Tibial artery (tissue), 4 donors: ENCODE results near the gene WDR47.

Experiments used
- DNase-seq, 2 donors: peaks; one replicate each; pipeline ENCODE4 v3.0.0-alpha.2; 2019
- H3K27ac ChIP-seq, 2 donors: fragments of 200-600 bp; sonication (generic) in 1 of 2; 1 replicate in 1 of 2; 2 replicates in 1 of 2; pipeline ENCODE4 v1.5.1; 2018 to 2019; ENCODE audit warnings: mild to moderate bottlenecking in 1 of 2
- H3K27me3 ChIP-seq, 2 donors: fragments of 200-600 bp; sonication (generic) in 1 of 2; one replicate each; pipeline versions ENCODE4 v1.5.1 to v1.6.0; 2016 to 2019
- H3K36me3 ChIP-seq, 3 donors: fragments of 200-600 bp; sonication (generic) in 2 of 3; one replicate each; pipeline ENCODE4 v1.5.1; 2016 to 2019; ENCODE audit warnings: mild to moderate bottlenecking in 2 of 3
- H3K4me1 ChIP-seq, 4 donors: fragments of 200-600 bp; sonication (generic) in 2 of 4; 1 replicate in 3 of 4; 2 replicates in 1 of 4; pipeline ENCODE4 v1.5.1; 2016 to 2019
- H3K4me3 ChIP-seq, 2 donors: fragments of 200-600 bp; sonication (generic) in 1 of 2; 1 replicate in 1 of 2; 2 replicates in 1 of 2; pipeline ENCODE4 v1.5.1; 2018 to 2019; ENCODE audit warnings: mild to moderate bottlenecking in 2 of 2
- H3K9me3 ChIP-seq, 3 donors: fragments of 200-600 bp; sonication (generic) in 1 of 3; one replicate each; pipeline ENCODE4 v1.5.1; 2016 to 2019
- CTCF ChIP-seq, 2 experiments: fragments of 200-600 bp in 1 of 2; fragments of 450-650 bp in 1 of 2; IDR thresholded peaks; one replicate each; pipeline ENCODE4 v1.5.1; 2017 to 2019; ENCODE audit warnings: antibody characterized with exemption in 2 of 2, mild to moderate bottlenecking in 1 of 2, moderate library complexity in 1 of 2
- intact Hi-C: fragments of 100-400 bp; cut with DNase I; formaldehyde crosslinking; loops from one replicate; pipeline ENCODE4 v1.15.0; 2023; ENCODE audit warnings: low total_unique reads

The WDR47 gene

GRCh38 chr1:108960719-108961118 lies 81.2 kb downstream of the WDR47 start:
- peaks cover 0 to 38% (median 18%) of the 10 kb centered on the region in 4 donors for H3K4me1 ChIP-seq
- intact Hi-C loops = loop anchor here (10.0 kb wide), 1 partner anchor 134 kb away; the partner anchor contains the start of gene TMEM167B
- TF ChIP-seq CTCF (IDR thresholded peaks at IDR 0.05) = no peak

GRCh38 chr1:108957888-108958287 lies 84.0 kb downstream of the WDR47 start:
- H3K4me3 ChIP-seq = no peak overlapping the region
- no peaks in the 10 kb centered on the region for H3K9me3 ChIP-seq
- H3K4me1 ChIP-seq = peaks cover 0 to 31% (median 18%) of the 10 kb centered on the region in 4 donors
- peaks cover 0 to 47% (median 16%) of the 10 kb centered on the region in 3 donors for H3K36me3 ChIP-seq
- H3K27me3 ChIP-seq = no peaks in the 10 kb centered on the region
- no peak for DNase-seq
- intact Hi-C loops = no loop called here
- TF ChIP-seq CTCF (IDR thresholded peaks at IDR 0.05) = no peak
- H3K27ac ChIP-seq = no peak overlapping the region

More at GRCh38 chr1:108960719-108961118, 81.2 kb downstream of the WDR47 start:
- no peaks in the 10 kb centered on the region for H3K27me3 ChIP-seq
- no peak for DNase-seq
- H3K9me3 ChIP-seq = no peaks in the 10 kb centered on the region
- H3K4me3 ChIP-seq = no peak overlapping the region
- peaks cover 0 to 29% (median 9%) of the 10 kb centered on the region in 3 donors for H3K36me3 ChIP-seq
- H3K27ac ChIP-seq = no peak overlapping the region

- intact Hi-C loops = no loop called here
- DNase-seq = no peak
- peaks cover 0 to 15% (median 7%) of the 10 kb centered on the region in 4 donors for H3K4me1 ChIP-seq
- peaks cover 0 to 47% (median 16%) of the 10 kb centered on the region in 3 donors for H3K36me3 ChIP-seq
- H3K4me3 ChIP-seq = no peak overlapping the region
- no peaks in the 10 kb centered on the region for H3K27me3 ChIP-seq
- no peaks in the 10 kb centered on the region for H3K9me3 ChIP-seq
- no peak for TF ChIP-seq CTCF (IDR thresholded peaks at IDR 0.05)
- no peak overlapping the region for H3K27ac ChIP-seq
Measured at GRCh38 chr1:108955881-108956280, 86.0 kb downstream of the WDR47 start.

- intact Hi-C loops = no loop called here
Measured at GRCh38 chr1:108955111-108955510, 86.8 kb downstream of the WDR47 start.

GRCh38 chr1:108953452-108953851 lies 88.5 kb downstream of the WDR47 start:
- H3K4me1 ChIP-seq = peaks cover 0 to 17% (median 2%) of the 10 kb centered on the region in 4 donors
- H3K4me3 ChIP-seq = no peak overlapping the region
- H3K27me3 ChIP-seq = no peaks in the 10 kb centered on the region
- H3K27ac ChIP-seq = no peak overlapping the region
- DNase-seq = no peak
- TF ChIP-seq CTCF (IDR thresholded peaks at IDR 0.05) = no peak
- peaks cover 0 to 38% (median 16%) of the 10 kb centered on the region in 3 donors for H3K36me3 ChIP-seq
- H3K9me3 ChIP-seq = no peaks in the 10 kb centered on the region
- intact Hi-C loops = no loop called here

More at GRCh38 chr1:108955111-108955510, 86.8 kb downstream of the WDR47 start:
- peaks cover 0 to 47% (median 16%) of the 10 kb centered on the region in 3 donors for H3K36me3 ChIP-seq
- no peaks in the 10 kb centered on the region for H3K27me3 ChIP-seq
- DNase-seq = no peak
- H3K4me1 ChIP-seq = peaks cover 0 to 14% (median 4%) of the 10 kb centered on the region in 4 donors
- H3K9me3 ChIP-seq = no peaks in the 10 kb centered on the region
- H3K4me3 ChIP-seq = no peak overlapping the region
- TF ChIP-seq CTCF (IDR thresholded peaks at IDR 0.05) = no peak
- no peak overlapping the region for H3K27ac ChIP-seq

GRCh38 chr1:108951242-108951641 lies 90.7 kb downstream of the WDR47 start:
- Histone ChIP-seq H3K9me3 (no peaks in the 10 kb centered on the region), H3K4me3 (no peak overlapping the region), H3K4me1 (peaks cover 0 to 14% (median 6%) of the 10 kb centered on the region in 4 donors), H3K27me3 (no peaks in the 10 kb centered on the region), H3K36me3 (peaks cover 9 to 35% (median 18%) of the 10 kb centered on the region in 3 donors), H3K27ac (no peak overlapping the region)
- DNase-seq = no peak
- intact Hi-C loops = no loop called here
- no peak for TF ChIP-seq CTCF (IDR thresholded peaks at IDR 0.05)
